Tibial nerve (tissue), 4 donors: ENCODE data around the gene CNTN5. TPM values are rescaled to one million over a fixed set of nuclear protein-coding genes. Genes with fewer than 3 reads are reported as not detected.

Source experiments
- DNase-seq, 2 donors: peaks; one replicate each; pipeline ENCODE4 v3.0.0-alpha.2; 2019; ENCODE audit warnings: low spot score in 2 of 2
- H3K27ac ChIP-seq, 4 donors: fragments of 200-600 bp; sonication (generic) in 3 of 4; one replicate each; pipeline ENCODE4 v1.5.1; 2017 to 2019; ENCODE audit warnings: mild to moderate bottlenecking in 1 of 4
- H3K27me3 ChIP-seq, 2 donors: fragments of 200-600 bp; sonication (generic) in 1 of 2; one replicate each; pipeline versions ENCODE4 v1.5.1 to v1.6.0; 2017 to 2019
- H3K36me3 ChIP-seq, 3 donors: fragments of 200-600 bp; sonication (generic); one replicate each; pipeline ENCODE4 v1.5.1; 2018 to 2019
- H3K4me1 ChIP-seq, 4 donors: fragments of 200-600 bp; sonication (generic) in 3 of 4; one replicate each; pipeline ENCODE4 v1.5.1; 2017 to 2019
- H3K4me3 ChIP-seq, 4 donors: fragments of 200-600 bp; sonication (generic) in 3 of 4; one replicate each; pipeline ENCODE4 v1.5.1; 2017 to 2019; ENCODE audit warnings: mild to moderate bottlenecking in 1 of 4, moderate library complexity in 1 of 4
- H3K9me3 ChIP-seq, 4 donors: fragments of 200-600 bp; sonication (generic) in 3 of 4; one replicate each; pipeline ENCODE4 v1.5.1; 2017 to 2019
- EP300 ChIP-seq, 2 donors: sonication (generic); formaldehyde crosslinking; IDR thresholded peaks; one replicate each; pipeline ENCODE4 v1.6.1; 2017; ENCODE audit warnings: antibody characterized with exemption in 2 of 2, mild to moderate bottlenecking in 1 of 2
- POLR2A ChIP-seq, 2 donors: fragments of 450-650 bp; IDR thresholded peaks; one replicate each; pipeline ENCODE4 v1.6.1; 2017; ENCODE audit warnings: antibody characterized with exemption in 2 of 2, mild to moderate bottlenecking in 2 of 2, moderate library complexity in 2 of 2
- WGBS, 2 donors: methylation state at CpG; one replicate each; pipeline ENCODE4 v1.1.5; 2018; 5-methylcytosine and 5-hydroxymethylcytosine counted together
- total RNA-seq, 4 donors: library from RNA; depleted of rRNA; stranded (reverse); fragments of >200 nt; gene quantifications; one replicate each; pipeline ENCODE4 v1.1.0, GENCODE V29; 2016
- TF ChIP-seq, protein P1 (sequence below), 5 experiments: fragments of 200-600 bp in 3 of 5; fragments of 450-650 bp in 2 of 5; sonication (generic) in 3 of 5; IDR thresholded peaks; one replicate each; pipeline ENCODE4 v1.5.1; 2016 to 2019; ENCODE audit warnings: antibody characterized with exemption in 5 of 5, mild to moderate bottlenecking in 3 of 5, moderate library complexity in 2 of 5

The CNTN5 gene
- total RNA-seq, 4 donors from 2014 or later = under 0.01 to 0.22 TPM; not detected in 2

DNA sequence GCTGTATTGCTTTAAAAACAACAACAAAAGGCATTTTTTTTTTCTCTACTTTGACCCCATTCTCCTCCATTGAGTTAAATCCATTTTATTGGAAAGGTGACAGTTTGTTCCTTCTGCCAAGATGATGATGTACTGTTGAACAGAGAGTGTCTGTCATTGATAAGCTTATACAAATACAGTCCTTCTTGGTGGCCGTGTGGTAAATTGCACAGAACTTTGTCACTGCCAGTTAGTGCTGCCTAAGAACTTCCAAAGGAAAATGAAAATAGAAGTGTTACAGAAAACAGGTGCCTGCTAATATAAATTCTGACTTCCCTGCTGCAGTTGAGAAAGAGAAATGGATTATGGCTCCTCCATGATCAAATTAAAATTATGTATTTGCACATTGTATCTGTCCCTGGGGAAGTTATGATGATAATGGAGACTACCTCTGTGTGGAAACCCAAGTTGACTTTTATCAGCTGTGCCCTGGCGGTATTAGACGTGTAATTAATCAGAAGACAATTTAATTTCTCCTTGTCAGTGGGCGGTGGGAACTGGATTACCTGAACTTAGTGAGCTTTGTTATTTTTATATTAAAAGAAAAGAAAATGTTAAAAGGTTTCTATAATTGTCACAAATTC lies 546.7 kb downstream of the CNTN5 start:
- 85 to 86% methylated on average over 4 of the region's 4 CpGs for WGBS, 2 donors
- no peak for DNase-seq

DNA sequence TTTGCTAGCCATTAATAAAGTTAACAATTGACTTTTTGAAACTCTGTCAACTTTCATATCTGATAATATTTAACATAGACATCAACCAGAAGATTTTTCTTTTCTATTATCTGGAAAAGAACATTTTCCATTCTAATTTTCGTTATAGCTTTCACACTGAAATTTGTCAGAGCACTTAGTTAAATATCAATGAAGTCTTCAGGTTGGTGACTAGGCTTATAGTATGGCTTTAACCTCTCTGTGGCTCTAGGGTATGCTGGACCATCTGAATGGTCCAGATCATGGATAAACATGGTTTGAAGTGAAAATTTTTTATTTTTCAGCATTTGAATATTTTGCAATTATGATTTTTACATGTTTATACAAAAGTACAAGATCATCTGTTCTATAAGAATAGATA lies 548.1 kb downstream of the CNTN5 start:
- Histone ChIP-seq H3K9me3 (no peaks in the 10 kb centered on the region), H3K27ac (no peak overlapping the region), H3K4me3 (no peak overlapping the region), H3K27me3 (no peaks in the 10 kb centered on the region), H3K36me3 (no peaks in the 10 kb centered on the region), H3K4me1 (no peaks in the 10 kb centered on the region)
- WGBS, 2 donors = 65 to 67% methylated on average over 1 of the region's 1 CpG
- DNase-seq = no peak
- TF ChIP-seq POLR2A (IDR thresholded peaks at IDR 0.05) (no peak), EP300 (IDR thresholded peaks at IDR 0.05) (no peak)
- TF ChIP-seq, protein P1, sequence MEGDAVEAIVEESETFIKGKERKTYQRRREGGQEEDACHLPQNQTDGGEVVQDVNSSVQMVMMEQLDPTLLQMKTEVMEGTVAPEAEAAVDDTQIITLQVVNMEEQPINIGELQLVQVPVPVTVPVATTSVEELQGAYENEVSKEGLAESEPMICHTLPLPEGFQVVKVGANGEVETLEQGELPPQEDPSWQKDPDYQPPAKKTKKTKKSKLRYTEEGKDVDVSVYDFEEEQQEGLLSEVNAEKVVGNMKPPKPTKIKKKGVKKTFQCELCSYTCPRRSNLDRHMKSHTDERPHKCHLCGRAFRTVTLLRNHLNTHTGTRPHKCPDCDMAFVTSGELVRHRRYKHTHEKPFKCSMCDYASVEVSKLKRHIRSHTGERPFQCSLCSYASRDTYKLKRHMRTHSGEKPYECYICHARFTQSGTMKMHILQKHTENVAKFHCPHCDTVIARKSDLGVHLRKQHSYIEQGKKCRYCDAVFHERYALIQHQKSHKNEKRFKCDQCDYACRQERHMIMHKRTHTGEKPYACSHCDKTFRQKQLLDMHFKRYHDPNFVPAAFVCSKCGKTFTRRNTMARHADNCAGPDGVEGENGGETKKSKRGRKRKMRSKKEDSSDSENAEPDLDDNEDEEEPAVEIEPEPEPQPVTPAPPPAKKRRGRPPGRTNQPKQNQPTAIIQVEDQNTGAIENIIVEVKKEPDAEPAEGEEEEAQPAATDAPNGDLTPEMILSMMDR (IDR thresholded peaks at IDR 0.05) = no peak

More for the DNA sequence above, 546.7 kb downstream of the CNTN5 start:
- no peaks in the 10 kb centered on the region for H3K9me3 ChIP-seq
- no peaks in the 10 kb centered on the region for H3K4me1 ChIP-seq
- H3K36me3 ChIP-seq = no peaks in the 10 kb centered on the region
- H3K27ac ChIP-seq = no peak overlapping the region
- TF ChIP-seq, protein P1 (IDR thresholded peaks at IDR 0.05) = no peak
- no peak for TF ChIP-seq POLR2A (IDR thresholded peaks at IDR 0.05)
- no peak overlapping the region for H3K4me3 ChIP-seq
- H3K27me3 ChIP-seq = no peaks in the 10 kb centered on the region

DNA sequence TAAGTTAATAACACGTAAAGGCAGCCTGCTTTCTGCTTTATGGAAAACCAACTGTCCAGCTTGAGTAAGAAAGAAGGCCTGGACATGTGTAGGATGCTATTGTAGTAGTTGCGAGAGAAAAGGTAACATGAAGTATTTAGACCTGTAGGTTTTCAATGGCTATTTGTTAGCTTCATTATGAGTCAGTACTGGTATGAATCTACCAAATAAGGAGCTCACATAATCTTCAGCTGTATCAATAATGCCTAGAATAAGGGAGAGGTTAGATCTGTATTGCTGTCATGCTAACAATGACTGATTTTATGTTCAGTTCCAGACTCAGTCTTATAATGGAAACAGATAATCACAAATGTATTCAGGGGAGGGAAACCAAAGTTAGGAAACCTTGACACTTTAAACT lies 550.3 kb downstream of the CNTN5 start:
- Histone ChIP-seq H3K9me3 (peaks cover 0 to 4% (median 0%) of the 10 kb centered on the region in 4 donors), H3K27ac (no peak overlapping the region), H3K4me1 (no peaks in the 10 kb centered on the region), H3K4me3 (no peak overlapping the region), H3K27me3 (no peaks in the 10 kb centered on the region), H3K36me3 (no peaks in the 10 kb centered on the region)
- no peak for TF ChIP-seq POLR2A (IDR thresholded peaks at IDR 0.05)
- TF ChIP-seq EP300 (IDR thresholded peaks at IDR 0.05) = no peak
- TF ChIP-seq, protein P1 (IDR thresholded peaks at IDR 0.05) = no peak
- DNase-seq = no peak
- 45 to 47% methylated on average over 2 of the region's 2 CpGs for WGBS, 2 donors

DNA sequence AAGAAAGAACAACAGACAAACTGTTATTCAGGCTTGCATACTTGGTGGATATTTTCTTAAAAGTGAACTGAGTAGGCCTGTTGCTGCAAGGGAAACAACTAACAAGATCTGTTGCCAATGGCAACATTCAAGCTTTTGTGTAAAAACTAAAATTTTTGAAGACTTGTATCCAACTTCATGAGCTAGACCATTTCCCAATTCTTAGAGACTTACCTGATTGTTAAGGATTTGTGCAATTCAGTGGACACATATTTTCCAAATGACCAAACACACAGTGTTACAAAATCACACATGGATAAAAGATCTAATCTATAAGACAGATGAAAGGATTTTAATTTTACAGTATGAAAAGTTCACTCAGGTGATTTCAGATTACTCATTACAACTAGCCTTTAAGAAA lies 564.1 kb downstream of the CNTN5 start:
- peaks cover 0 to 8% (median 0%) of the 10 kb centered on the region in 4 donors for H3K4me1 ChIP-seq
- H3K36me3 ChIP-seq = no peaks in the 10 kb centered on the region
- DNase-seq = no peak
- no peak overlapping the region for H3K27ac ChIP-seq
- H3K4me3 ChIP-seq = no peak overlapping the region
- H3K9me3 ChIP-seq = no peaks in the 10 kb centered on the region
- TF ChIP-seq POLR2A (IDR thresholded peaks at IDR 0.05) (no peak), EP300 (IDR thresholded peaks at IDR 0.05) (no peak)
- TF ChIP-seq, protein P1 (IDR thresholded peaks at IDR 0.05) = no peak
- no peaks in the 10 kb centered on the region for H3K27me3 ChIP-seq

DNA sequence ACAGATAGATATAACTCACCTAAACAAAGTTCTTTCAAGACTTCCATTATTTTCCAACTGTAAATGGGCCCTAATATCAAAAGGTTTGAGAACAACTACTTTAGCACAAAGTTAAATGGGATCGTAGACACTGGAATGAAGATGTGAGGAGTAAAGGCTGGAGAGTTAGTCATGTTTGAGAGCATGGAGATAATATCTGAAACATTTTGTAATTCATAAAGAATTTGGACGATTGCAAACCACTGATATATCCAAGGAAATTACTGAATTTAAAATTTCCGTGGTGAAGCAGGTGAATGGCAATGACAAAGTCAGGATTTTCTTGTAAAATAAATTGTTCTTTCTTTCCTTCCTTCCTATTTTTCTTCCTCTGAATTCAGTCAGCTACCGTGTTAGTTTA lies 564.9 kb downstream of the CNTN5 start:
- no peaks in the 10 kb centered on the region for H3K27me3 ChIP-seq
- WGBS, 2 donors = 35 to 41% methylated on average over 4 of the region's 4 CpGs
- TF ChIP-seq, protein P1 (IDR thresholded peaks at IDR 0.05) = no peak

More for the DNA sequence above, 564.9 kb downstream of the CNTN5 start:
- Histone ChIP-seq H3K4me1 (peaks cover 0 to 8% (median 0%) of the 10 kb centered on the region in 4 donors), H3K36me3 (no peaks in the 10 kb centered on the region), H3K27ac (no peak overlapping the region), H3K4me3 (no peak overlapping the region), H3K9me3 (no peaks in the 10 kb centered on the region)
- DNase-seq = no peak
